A549 (cell line): ENCODE results near the gene ATG4A. TPM values are rescaled to one million over a fixed set of nuclear protein-coding genes. Genes with fewer than 3 reads are reported as not detected.

Experiments
- ATAC-seq, 2 experiments: fragments of 200-7000 bp in 1 of 2; fragments of >200 bp in 1 of 2; cut with Nextera tagmentation in 1 of 2; cut with Tn5 transposase in 1 of 2; 3 replicates each; pipeline versions ENCODE4 v1.8.0 to v1.9.1; 2018 to 2020; ENCODE audit warnings: mild to moderate bottlenecking in 1 of 2, moderate library complexity in 1 of 2
- CTCF ChIA-PET: fragments of 300-600 bp; sonication (Branson Sonifier 250); formaldehyde crosslinking; extraction: SDS; loops from one replicate; lab custom pipeline; 2021; ENCODE audit warnings: antibody characterized with exemption, inconsistent platforms; lab: Yijun Ruan, JAX
- POLR2A ChIA-PET: fragments of 350-600 bp; formaldehyde crosslinking; extraction: SDS; loops from one replicate; lab custom pipeline; 2021; ENCODE audit warnings: antibody characterized with exemption, inconsistent platforms; lab: Yijun Ruan, JAX
- DNase-seq, 2 experiments: peaks; one replicate each; pipeline versions ENCODE4 v3.0.0 to v3.0.0-alpha.2; 2011 to 2016; ENCODE audit warnings: low read depth in 1 of 2, low spot score in 1 of 2
- FAIRE-seq: peaks from 2 replicates; lab custom pipeline; 2011; peaks lifted over from hg19 to GRCh38; lab: Jason Lieb, UNC
- H3K27ac ChIP-seq, 2 experiments: fragments of >200 bp; sonication (Bioruptor Twin); formaldehyde crosslinking; 3 replicates each; pipeline ENCODE4 v1.5.1; 2016 to 2017
- H3K4me1 ChIP-seq: fragments of >200 bp; sonication (Bioruptor Twin); formaldehyde crosslinking; 3 replicates; pipeline ENCODE4 v1.6.1; 2016
- H3K4me2 ChIP-seq: fragments of >200 bp; sonication (Bioruptor Twin); formaldehyde crosslinking; 3 replicates; pipeline ENCODE4 v1.6.1; 2016
- H3K4me3 ChIP-seq: fragments of >200 bp; sonication (Bioruptor Twin); formaldehyde crosslinking; 3 replicates; pipeline ENCODE4 v1.5.1; 2016
- H3K9me3 ChIP-seq: fragments of >200 bp; sonication (Bioruptor Twin); formaldehyde crosslinking; 3 replicates; pipeline ENCODE4 v1.6.1; 2016
- CBX2 ChIP-seq: fragments of 200-600 bp; sonication (generic); IDR thresholded peaks from 2 replicates; pipeline ENCODE4 v1.6.1; 2016; ENCODE audit warnings: low read depth, mild to moderate bottlenecking, borderline replicate concordance
- CEBPB ChIP-seq, 2 experiments: fragments of >200 bp in 1 of 2; sonication (Bioruptor Twin) in 1 of 2; formaldehyde crosslinking in 1 of 2; IDR thresholded peaks; 2 replicates each; pipeline ENCODE4 v1.6.1; 2012 to 2016
- CHD2 ChIP-seq: fragments of 150-350 bp; IDR thresholded peaks from 2 replicates; pipeline ENCODE4 v1.6.1; 2014; ENCODE audit warnings: low read length; ENCODE audit not compliant: partially characterized antibody
- EHMT2 ChIP-seq: fragments of 200-600 bp; sonication (generic); IDR thresholded peaks from 2 replicates; pipeline ENCODE4 v1.6.1; 2016; ENCODE audit warnings: antibody characterized with exemption, low read depth, mild to moderate bottlenecking, moderate library complexity
- EP300 ChIP-seq, 2 experiments: fragments of >200 bp; sonication (Bioruptor Twin); formaldehyde crosslinking; IDR thresholded peaks; 2 replicates in 1 of 2; 3 replicates in 1 of 2; pipeline ENCODE4 v1.6.1; 2016 to 2017
- ESRRA ChIP-seq: fragments of 150-350 bp; IDR thresholded peaks from 2 replicates; pipeline ENCODE4 v1.6.1; 2014; ENCODE audit warnings: mild to moderate bottlenecking, low read length, borderline replicate concordance
- FOSL2 ChIP-seq, 2 experiments: fragments of 450-650 bp in 1 of 2; fragments of >200 bp in 1 of 2; sonication (Bioruptor Twin) in 1 of 2; formaldehyde crosslinking; IDR thresholded peaks; 2 replicates each; pipeline versions ENCODE4 v1.5.0 to v1.6.1; 2016 to 2020; ENCODE audit warnings: mild to moderate bottlenecking in 1 of 2, moderate library complexity in 1 of 2
- FOXS1 ChIP-seq: fragments of 250-450 bp; sonication (Bioruptor Pico); IDR thresholded peaks from 2 replicates; pipeline ENCODE4 v1.5.0; 2020; ENCODE audit warnings: mild to moderate bottlenecking, moderate library complexity
- GATA3 ChIP-seq: IDR thresholded peaks from 2 replicates; pipeline ENCODE4 v1.6.1; 2012; ENCODE audit warnings: borderline replicate concordance
- HDAC2 ChIP-seq: fragments of 200-600 bp; sonication (generic); IDR thresholded peaks from 2 replicates; pipeline ENCODE4 v1.6.1; 2016
- HOXA7 ChIP-seq: fragments of 250-450 bp; sonication (Bioruptor Pico); IDR thresholded peaks from 2 replicates; pipeline ENCODE4 v1.5.0; 2020; ENCODE audit warnings: mild to moderate bottlenecking, moderate library complexity
- HOXB13 ChIP-seq: fragments of 250-450 bp; sonication (Bioruptor Pico); IDR thresholded peaks from 2 replicates; pipeline ENCODE4 v1.5.0; 2020; ENCODE audit warnings: low read depth, mild to moderate bottlenecking, moderate library complexity
- HOXB5 ChIP-seq: fragments of 250-450 bp; sonication (Bioruptor Pico); IDR thresholded peaks from 2 replicates; pipeline ENCODE4 v1.5.0; 2020; ENCODE audit warnings: mild to moderate bottlenecking, moderate library complexity
- KDM5A ChIP-seq: fragments of 200-600 bp; sonication (generic); IDR thresholded peaks from 2 replicates; pipeline ENCODE4 v1.6.1; 2016; ENCODE audit warnings: antibody characterized with exemption, mild to moderate bottlenecking
- MAFK ChIP-seq: fragments of 450-650 bp; IDR thresholded peaks from 2 replicates; pipeline ENCODE4 v1.6.1; 2014; ENCODE audit not compliant: partially characterized antibody
- MAZ ChIP-seq: fragments of 150-350 bp; IDR thresholded peaks from 2 replicates; pipeline ENCODE4 v1.6.1; 2014; ENCODE audit warnings: antibody characterized with exemption, low read depth, low read length, borderline replicate concordance
- MYC ChIP-seq: IDR thresholded peaks from 2 replicates; pipeline ENCODE4 v1.6.1; 2012; ENCODE audit warnings: mild to moderate bottlenecking, inconsistent platforms, low read length, improper control_type of control experiment, borderline replicate concordance
- NFE2L2 ChIP-seq: fragments of 150-350 bp; conservative IDR thresholded peaks from 2 replicates; pipeline ENCODE4 v1.6.1; 2014; ENCODE audit warnings: low read length
- PHF8 ChIP-seq: fragments of 200-600 bp; sonication (generic); IDR thresholded peaks from 2 replicates; pipeline ENCODE4 v1.6.1; 2016; ENCODE audit warnings: low read depth, mild to moderate bottlenecking, antibody characterized with exemption, moderate library complexity, borderline replicate concordance
- POLR2A ChIP-seq: IDR thresholded peaks from 2 replicates; pipeline ENCODE4 v1.6.1; 2012; ENCODE audit warnings: mild to moderate bottlenecking, low read length
- POLR2AphosphoS2 ChIP-seq: conservative IDR thresholded peaks from 2 replicates; pipeline ENCODE4 v1.6.1; 2012; ENCODE audit warnings: low read length, improper control_type of control experiment, inconsistent platforms
- RARB ChIP-seq: fragments of 250-450 bp; sonication (Bioruptor Pico); IDR thresholded peaks from 2 replicates; pipeline ENCODE4 v1.8.0; 2021; ENCODE audit warnings: mild to moderate bottlenecking, moderate library complexity
- RCOR1 ChIP-seq: fragments of 150-350 bp; IDR thresholded peaks from 2 replicates; pipeline ENCODE4 v1.6.1; 2014; ENCODE audit warnings: antibody characterized with exemption, low read length, low read depth
- RFX5 ChIP-seq: fragments of 450-650 bp; IDR thresholded peaks from 2 replicates; pipeline ENCODE4 v1.7.1; 2014; ENCODE audit warnings: antibody characterized with exemption, mild to moderate bottlenecking, moderate library complexity
- SMC3 ChIP-seq: fragments of >200 bp; sonication (Bioruptor Twin); formaldehyde crosslinking; IDR thresholded peaks from 3 replicates; pipeline ENCODE4 v1.6.1; 2018; ENCODE audit warnings: inconsistent platforms
- SREBF2 ChIP-seq: fragments of 450-650 bp; IDR thresholded peaks from 2 replicates; pipeline ENCODE4 v1.6.1; 2014; ENCODE audit warnings: mild to moderate bottlenecking, moderate library complexity
- TFCP2L1 ChIP-seq: fragments of 250-450 bp; sonication (Bioruptor Pico); IDR thresholded peaks from 2 replicates; pipeline ENCODE4 v1.5.0; 2021; ENCODE audit warnings: mild to moderate bottlenecking
- TP53 ChIP-seq: fragments of 250-450 bp; sonication (Bioruptor Pico); IDR thresholded peaks from 2 replicates; pipeline ENCODE4 v1.5.0; 2021; ENCODE audit warnings: mild to moderate bottlenecking, moderate library complexity
- ZFP36 ChIP-seq: fragments of 450-650 bp; IDR thresholded peaks from 2 replicates; pipeline ENCODE4 v1.6.1; 2014; ENCODE audit warnings: borderline replicate concordance; ENCODE audit not compliant: partially characterized antibody
- ZSCAN20 ChIP-seq: fragments of 250-450 bp; sonication (Bioruptor Pico); IDR thresholded peaks from 2 replicates; pipeline ENCODE4 v1.8.0; 2022; ENCODE audit warnings: mild to moderate bottlenecking, moderate library complexity
- WGBS: methylation state at CpG from one replicate; pipeline ENCODE4 v1.1.6; 2017; ENCODE audit errors: missing lambda C conversion rate; 5-methylcytosine and 5-hydroxymethylcytosine counted together
- polyA plus RNA-seq, 4 experiments: library from polyadenylated mRNA; depleted of rRNA in 3 of 4; stranded (reverse); fragments of >200 nt; fragmentation: RNase III in 1 of 4; extraction: RNeasy Plus Mini Kit Qiagen cat#74134 plus additional on column Dnase treatment in 1 of 4; gene quantifications; 2 replicates in 3 of 4; 3 replicates in 1 of 4; pipeline ENCODE4 v1.2.3, GENCODE V29; 2011 to 2017
- TF ChIP-seq, protein P1 (sequence below): IDR thresholded peaks from 2 replicates; pipeline ENCODE4 v1.6.1; 2012
- TF ChIP-seq, protein P2 (sequence below): fragments of >200 bp; sonication (Bioruptor Twin); formaldehyde crosslinking; IDR thresholded peaks from 3 replicates; pipeline ENCODE4 v1.5.1; 2016
- TF ChIP-seq, protein P3 (sequence below): fragments of 450-650 bp; IDR thresholded peaks from 2 replicates; pipeline ENCODE4 v1.6.1; 2014; ENCODE audit warnings: antibody characterized with exemption
- TF ChIP-seq, protein P4 (sequence below): IDR thresholded peaks from 2 replicates; pipeline ENCODE4 v1.6.1; 2012; ENCODE audit warnings: low read depth, borderline replicate concordance

The ATG4A gene
- polyA plus RNA-seq, 2 of the 4 experiments (the other 2 are of a cell fraction), result 6.7 to 14.3 TPM

DNA sequence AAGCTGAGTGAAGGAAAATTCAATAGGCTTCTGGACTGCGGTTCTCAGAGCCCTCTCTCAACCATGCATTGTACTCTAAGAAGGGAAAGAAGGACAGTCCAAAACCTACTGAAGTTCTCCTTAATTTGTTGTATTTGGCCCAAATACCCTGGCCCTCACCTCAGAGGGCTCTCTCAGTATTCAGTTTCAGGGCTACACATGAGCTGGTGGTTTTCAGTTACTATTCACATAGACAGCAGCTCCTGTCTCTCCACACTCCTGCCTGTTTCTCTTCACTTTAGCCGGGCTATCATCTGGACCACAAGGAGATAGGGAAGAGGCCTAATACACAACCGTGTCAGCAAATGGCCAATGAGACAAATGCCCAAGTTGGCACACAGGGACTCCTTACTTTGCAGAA is 66.0 kb downstream of the ATG4A start:
- POLR2A ChIA-PET, result interaction anchor here (1.5 kb wide), 1 partner anchor 66 kb away, joined by 5 read pairs; the partner anchor contains the start of genes ATG4A and PSMD10
- no peak for ATAC-seq

DNA sequence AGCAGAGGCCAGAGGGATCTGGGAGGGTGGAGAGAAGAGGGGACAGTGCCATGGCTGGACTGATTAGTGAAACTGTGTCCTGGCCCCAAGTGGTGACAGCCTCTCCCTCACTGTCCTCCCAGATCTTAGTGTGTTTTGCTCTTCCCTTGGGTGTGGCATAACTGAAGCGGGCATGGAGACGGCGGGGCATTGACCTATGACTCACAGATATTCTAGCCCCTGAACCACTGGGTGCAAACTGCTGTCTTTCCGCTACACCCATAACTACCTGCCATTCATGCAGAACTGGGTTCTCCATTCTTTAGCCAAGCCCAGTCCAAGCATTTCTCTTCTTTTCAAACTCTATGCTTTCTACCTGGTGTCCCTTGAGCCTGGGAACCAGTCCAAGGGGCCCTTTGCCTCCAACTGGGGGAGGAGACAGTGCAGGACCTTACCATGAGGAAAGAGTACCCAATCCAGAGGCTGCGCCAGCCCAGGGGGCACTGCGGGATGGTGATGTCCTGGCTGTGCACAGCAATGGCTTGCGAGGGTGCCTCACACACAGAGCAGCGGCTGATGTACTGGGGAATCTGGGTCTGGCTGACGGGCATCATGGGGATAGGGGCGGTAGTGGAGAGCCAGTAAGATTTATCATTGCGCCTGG is 67.6 kb downstream of the ATG4A start:
- Histone ChIP-seq H3K4me1 (no peaks in the 10 kb centered on the region), H3K4me2 (no peak overlapping the region), H3K4me3 (no peak overlapping the region), H3K9me3 (no peaks in the 10 kb centered on the region), H3K27ac (no peak overlapping the region)
- POLR2A ChIA-PET, result no interaction called here
- FAIRE-seq (no peak), DNase-seq (no peak), ATAC-seq (no peak)
- TF ChIP-seq GATA3 (no peak), POLR2A (no peak), MYC (no peak), FOSL2 (IDR thresholded peaks at IDR 0.05) (no peak), FOSL2 (CRISPR knock-in tag; IDR thresholded peaks at IDR 0.05) (no peak), SMC3 (no peak), CBX2 (no peak), MAFK (no peak), SREBF2 (no peak), RCOR1 (no peak), ZFP36 (no peak), CEBPB (IDR thresholded peaks at IDR 0.05) (no peak), FOXS1 (CRISPR knock-in tag) (no peak), CHD2 (no peak), RARB (no peak), ESRRA (no peak), HOXB5 (CRISPR knock-in tag) (no peak)
- TF ChIP-seq, protein P1, sequence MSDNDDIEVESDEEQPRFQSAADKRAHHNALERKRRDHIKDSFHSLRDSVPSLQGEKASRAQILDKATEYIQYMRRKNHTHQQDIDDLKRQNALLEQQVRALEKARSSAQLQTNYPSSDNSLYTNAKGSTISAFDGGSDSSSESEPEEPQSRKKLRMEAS, result no peak
- TF ChIP-seq, protein P2, sequence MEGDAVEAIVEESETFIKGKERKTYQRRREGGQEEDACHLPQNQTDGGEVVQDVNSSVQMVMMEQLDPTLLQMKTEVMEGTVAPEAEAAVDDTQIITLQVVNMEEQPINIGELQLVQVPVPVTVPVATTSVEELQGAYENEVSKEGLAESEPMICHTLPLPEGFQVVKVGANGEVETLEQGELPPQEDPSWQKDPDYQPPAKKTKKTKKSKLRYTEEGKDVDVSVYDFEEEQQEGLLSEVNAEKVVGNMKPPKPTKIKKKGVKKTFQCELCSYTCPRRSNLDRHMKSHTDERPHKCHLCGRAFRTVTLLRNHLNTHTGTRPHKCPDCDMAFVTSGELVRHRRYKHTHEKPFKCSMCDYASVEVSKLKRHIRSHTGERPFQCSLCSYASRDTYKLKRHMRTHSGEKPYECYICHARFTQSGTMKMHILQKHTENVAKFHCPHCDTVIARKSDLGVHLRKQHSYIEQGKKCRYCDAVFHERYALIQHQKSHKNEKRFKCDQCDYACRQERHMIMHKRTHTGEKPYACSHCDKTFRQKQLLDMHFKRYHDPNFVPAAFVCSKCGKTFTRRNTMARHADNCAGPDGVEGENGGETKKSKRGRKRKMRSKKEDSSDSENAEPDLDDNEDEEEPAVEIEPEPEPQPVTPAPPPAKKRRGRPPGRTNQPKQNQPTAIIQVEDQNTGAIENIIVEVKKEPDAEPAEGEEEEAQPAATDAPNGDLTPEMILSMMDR, result no peak
- CTCF ChIA-PET, result no interaction called here
- 67% methylated on average over 6 of the region's 11 CpGs for WGBS

More for the DNA sequence above, 66.0 kb downstream of the ATG4A start:
- no peaks in the 10 kb centered on the region for H3K9me3 ChIP-seq
- CTCF ChIA-PET, result no interaction called here
- TF ChIP-seq RFX5 (no peak), POLR2AphosphoS2 (no peak), PHF8 (no peak), TFCP2L1 (CRISPR knock-in tag) (no peak), MYC (no peak), KDM5A (no peak)
- WGBS, result 84% methylated on average over 3 of the region's 3 CpGs
- no peak for DNase-seq
- H3K27ac ChIP-seq, result no peak overlapping the region
- H3K4me3 ChIP-seq, result no peak overlapping the region
- H3K4me1 ChIP-seq, result no peaks in the 10 kb centered on the region
- FAIRE-seq, result no peak
- H3K4me2 ChIP-seq, result no peak overlapping the region

DNA sequence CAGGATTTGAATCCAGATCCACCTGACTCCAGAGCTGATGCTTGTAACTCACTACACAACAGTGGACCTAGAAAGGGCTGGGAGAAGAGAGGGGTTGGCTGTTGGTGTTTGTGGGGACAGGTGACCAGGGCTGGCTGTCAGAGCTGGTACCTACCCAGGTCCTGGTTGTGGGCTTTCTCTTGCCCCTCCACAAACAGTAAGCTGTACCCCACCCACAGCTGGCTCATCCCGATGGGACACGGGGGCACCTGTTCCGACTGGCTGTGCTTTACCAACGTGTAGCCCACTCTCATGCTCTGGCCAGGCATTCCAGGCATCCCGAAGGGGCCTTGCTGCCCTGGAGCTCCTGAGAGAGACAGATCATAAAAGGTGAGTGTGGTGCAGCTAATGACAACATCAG is 68.7 kb downstream of the ATG4A start:
- CTCF ChIA-PET, result interaction anchor here (0.5 to 1.1 kb wide), 3 partner anchors 9 to 404 kb away, joined by 3 read pairs; no protein-coding TSS in a partner anchor
- WGBS, result 78% methylated on average over 5 of the region's 5 CpGs
- no peak for FAIRE-seq

More for the DNA sequence above, 68.7 kb downstream of the ATG4A start:
- no peak overlapping the region for H3K4me2 ChIP-seq
- ATAC-seq (no peak), DNase-seq (no peak)
- no peak overlapping the region for H3K27ac ChIP-seq
- no peak overlapping the region for H3K4me3 ChIP-seq
- POLR2A ChIA-PET, result no interaction called here
- TF ChIP-seq HDAC2 (no peak), EHMT2 (no peak), TP53 (CRISPR knock-in tag) (no peak), ZSCAN20 (CRISPR knock-in tag) (no peak), MAFK (no peak), RARB (no peak), EP300 (IDR thresholded peaks at IDR 0.05) (no peak), HOXB5 (CRISPR knock-in tag) (no peak), KDM5A (no peak), TFCP2L1 (CRISPR knock-in tag) (no peak), HOXA7 (CRISPR knock-in tag) (no peak), NFE2L2 (no peak), MAZ (no peak), HOXB13 (no peak), SREBF2 (no peak)
- TF ChIP-seq, protein P3, sequence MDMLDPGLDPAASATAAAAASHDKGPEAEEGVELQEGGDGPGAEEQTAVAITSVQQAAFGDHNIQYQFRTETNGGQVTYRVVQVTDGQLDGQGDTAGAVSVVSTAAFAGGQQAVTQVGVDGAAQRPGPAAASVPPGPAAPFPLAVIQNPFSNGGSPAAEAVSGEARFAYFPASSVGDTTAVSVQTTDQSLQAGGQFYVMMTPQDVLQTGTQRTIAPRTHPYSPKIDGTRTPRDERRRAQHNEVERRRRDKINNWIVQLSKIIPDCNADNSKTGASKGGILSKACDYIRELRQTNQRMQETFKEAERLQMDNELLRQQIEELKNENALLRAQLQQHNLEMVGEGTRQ, result no peak
- TF ChIP-seq, protein P4, sequence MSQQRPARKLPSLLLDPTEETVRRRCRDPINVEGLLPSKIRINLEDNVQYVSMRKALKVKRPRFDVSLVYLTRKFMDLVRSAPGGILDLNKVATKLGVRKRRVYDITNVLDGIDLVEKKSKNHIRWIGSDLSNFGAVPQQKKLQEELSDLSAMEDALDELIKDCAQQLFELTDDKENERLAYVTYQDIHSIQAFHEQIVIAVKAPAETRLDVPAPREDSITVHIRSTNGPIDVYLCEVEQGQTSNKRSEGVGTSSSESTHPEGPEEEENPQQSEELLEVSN, result no peak
- no peaks in the 10 kb centered on the region for H3K4me1 ChIP-seq
- no peaks in the 10 kb centered on the region for H3K9me3 ChIP-seq
